PC-3 (cell line): Measurements from ENCODE around the gene ASB2.

Experiments used
- EZH2 ChIP-seq: fragments of 300-600 bp; sonication (generic); IDR thresholded peaks from one replicate; pipeline ENCODE4 v1.6.1; 2017; ENCODE audit warnings: antibody characterized with exemption, mild to moderate bottlenecking, low read length; ENCODE audit not compliant: unreplicated experiment
- EZH2phosphoT487 ChIP-seq: fragments of 300-600 bp; sonication (generic); IDR thresholded peaks from 2 replicates; pipeline ENCODE4 v1.6.1; 2018; ENCODE audit warnings: mild to moderate bottlenecking, antibody characterized with exemption, low read length, borderline replicate concordance
- TF ChIP-seq, protein P1 (sequence below): fragments of 300-600 bp; sonication (generic); conservative IDR thresholded peaks from 2 replicates; pipeline ENCODE4 v1.5.1; 2017; ENCODE audit warnings: antibody characterized with exemption, low read depth, mild to moderate bottlenecking, low read length

- TF ChIP-seq EZH2 (no peak), EZH2phosphoT487 (no peak)
- TF ChIP-seq, protein P1, sequence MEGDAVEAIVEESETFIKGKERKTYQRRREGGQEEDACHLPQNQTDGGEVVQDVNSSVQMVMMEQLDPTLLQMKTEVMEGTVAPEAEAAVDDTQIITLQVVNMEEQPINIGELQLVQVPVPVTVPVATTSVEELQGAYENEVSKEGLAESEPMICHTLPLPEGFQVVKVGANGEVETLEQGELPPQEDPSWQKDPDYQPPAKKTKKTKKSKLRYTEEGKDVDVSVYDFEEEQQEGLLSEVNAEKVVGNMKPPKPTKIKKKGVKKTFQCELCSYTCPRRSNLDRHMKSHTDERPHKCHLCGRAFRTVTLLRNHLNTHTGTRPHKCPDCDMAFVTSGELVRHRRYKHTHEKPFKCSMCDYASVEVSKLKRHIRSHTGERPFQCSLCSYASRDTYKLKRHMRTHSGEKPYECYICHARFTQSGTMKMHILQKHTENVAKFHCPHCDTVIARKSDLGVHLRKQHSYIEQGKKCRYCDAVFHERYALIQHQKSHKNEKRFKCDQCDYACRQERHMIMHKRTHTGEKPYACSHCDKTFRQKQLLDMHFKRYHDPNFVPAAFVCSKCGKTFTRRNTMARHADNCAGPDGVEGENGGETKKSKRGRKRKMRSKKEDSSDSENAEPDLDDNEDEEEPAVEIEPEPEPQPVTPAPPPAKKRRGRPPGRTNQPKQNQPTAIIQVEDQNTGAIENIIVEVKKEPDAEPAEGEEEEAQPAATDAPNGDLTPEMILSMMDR, result no peak
Measured at GRCh38 chr14:93989939-93990338, 13.6 kb upstream of the ASB2 start.
